Mesangial cell (primary cell): Measurements from ENCODE around the gene WDR55. TPM values are rescaled to one million over a fixed set of nuclear protein-coding genes. Genes with fewer than 3 reads are reported as not detected.

Source experiments
- total RNA-seq: library from RNA; depleted of rRNA; stranded (reverse); fragments of >200 nt; gene quantifications from 2 replicates; pipeline ENCODE4 v1.2.3, GENCODE V29; 2015

WDR55 gene, protein sequence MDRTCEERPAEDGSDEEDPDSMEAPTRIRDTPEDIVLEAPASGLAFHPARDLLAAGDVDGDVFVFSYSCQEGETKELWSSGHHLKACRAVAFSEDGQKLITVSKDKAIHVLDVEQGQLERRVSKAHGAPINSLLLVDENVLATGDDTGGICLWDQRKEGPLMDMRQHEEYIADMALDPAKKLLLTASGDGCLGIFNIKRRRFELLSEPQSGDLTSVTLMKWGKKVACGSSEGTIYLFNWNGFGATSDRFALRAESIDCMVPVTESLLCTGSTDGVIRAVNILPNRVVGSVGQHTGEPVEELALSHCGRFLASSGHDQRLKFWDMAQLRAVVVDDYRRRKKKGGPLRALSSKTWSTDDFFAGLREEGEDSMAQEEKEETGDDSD
- total RNA-seq = 15.1 and 18.1 TPM in 2 replicates

DNA sequence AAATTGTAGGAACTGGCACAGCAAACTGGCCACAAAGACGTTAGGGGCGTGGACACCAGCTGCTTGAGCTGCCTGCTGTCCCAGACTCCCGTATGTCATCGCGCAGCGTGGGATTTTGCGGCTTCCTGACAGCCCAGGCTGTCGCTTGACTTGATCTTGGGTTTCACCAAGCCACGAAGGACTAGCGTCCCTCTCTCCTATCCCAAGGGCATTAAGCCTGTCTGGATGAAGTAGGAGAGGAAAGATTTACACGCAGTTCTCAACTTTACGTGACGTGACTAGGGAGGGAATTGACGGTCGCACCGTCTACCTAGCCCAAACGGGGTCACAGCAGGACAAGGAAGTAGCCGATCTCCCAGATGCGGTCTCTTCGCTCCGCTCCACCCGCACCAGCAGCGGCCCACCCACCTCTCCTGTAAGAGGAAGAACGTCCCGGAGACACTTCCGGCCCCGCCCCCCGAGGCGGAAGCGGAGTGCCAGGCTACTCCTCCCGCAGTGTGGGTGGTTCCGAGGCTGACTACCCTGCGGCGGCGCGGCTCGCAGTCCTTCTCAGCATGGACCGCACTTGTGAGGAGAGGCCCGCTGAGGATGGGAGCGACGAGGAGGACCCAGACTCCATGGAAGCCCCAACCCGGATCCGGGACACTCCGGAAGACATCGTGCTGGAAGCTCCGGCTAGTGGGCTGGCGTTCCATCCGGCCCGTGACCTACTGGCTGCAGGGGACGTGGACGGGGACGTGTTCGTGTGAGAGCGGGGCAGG is at the start of gene WDR55:
TSS of gene WDR55 (plus strand) at position 546 of the 761 bp plus-strand sequence. CDS start at position 555, 9 bp downstream.

DNA sequence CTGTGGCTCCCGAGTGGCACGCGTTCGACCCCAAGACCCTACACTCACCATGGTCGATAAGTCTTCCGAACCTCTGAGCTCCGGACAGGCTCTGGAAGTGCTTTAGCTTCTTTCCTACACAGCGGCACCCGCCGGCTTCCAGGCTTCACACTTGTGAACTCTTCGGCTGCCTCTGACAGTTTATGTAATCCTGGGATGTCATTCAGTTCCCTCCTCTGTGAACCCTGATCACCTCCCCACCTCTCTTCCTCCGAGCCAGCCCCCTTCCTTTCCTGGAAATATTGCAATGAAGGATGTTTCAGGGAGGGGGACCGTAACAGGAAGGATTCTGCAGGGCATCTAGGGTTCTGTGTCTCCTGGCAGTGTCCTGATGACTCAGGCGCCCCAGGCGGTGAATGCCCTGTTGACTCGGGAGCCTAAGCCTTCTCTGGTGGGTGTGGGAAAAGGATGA is 31.7 kb upstream of the WDR55 start, which contains the start of gene CD14:
TSS of gene CD14 (minus strand) at position 155 of the 451 bp plus-strand sequence. CDS start at position 51, 104 bp downstream.

DNA sequence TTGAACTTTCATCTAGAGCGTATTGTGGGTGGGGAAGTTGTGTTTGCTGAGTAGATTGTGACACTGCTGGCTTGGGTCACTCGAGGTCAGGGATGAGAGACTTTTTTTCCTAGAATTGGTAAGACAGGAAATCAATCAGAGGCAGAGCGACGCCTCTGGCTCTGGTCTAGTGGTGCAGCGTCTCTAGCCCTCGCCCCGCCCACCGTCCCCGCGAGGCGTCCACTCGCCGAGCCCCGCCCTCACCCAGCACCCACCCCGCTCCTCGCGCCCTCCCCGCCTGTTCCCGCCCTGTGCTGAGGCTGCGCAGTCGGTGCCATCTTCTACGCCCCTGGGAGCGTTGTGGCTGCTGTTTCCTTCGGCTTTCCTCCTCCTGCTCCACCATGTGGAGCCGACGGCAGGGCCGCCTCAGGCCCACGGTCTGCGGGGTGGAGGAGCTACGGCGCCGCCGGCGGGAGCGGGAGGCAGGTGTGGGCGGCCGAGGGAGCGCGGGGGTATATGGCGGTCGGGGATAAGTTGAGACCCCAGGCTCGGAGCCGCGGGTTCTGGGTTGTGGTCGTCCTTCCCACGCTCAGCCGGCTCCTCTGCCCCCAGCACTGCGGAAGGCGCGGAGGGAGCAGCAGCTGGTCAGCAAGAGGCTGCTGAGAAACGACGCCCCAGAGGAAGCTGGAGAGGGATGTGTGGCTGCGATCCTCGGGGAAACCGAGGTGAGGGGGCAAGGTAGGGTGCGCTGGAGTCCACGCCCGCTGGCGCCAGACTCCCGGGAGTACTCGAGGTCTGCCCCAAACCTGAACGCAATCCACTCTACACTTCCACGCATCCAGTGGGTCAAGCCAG is 25.3 kb upstream of the WDR55 start, which contains the start of gene TMCO6:
TSS of gene TMCO6 (plus strand) at position 304 of the 834 bp plus-strand sequence. CDS start at position 381, 77 bp downstream.

GRCh38 chr5:140673187-140673976 is 8.7 kb downstream of the WDR55 start, which contains the start of gene DND1:
Gene DND1, minus strand, starts transcription at chr5:140673576. Its CDS starts 34 bp downstream, at chr5:140673542.

DNA sequence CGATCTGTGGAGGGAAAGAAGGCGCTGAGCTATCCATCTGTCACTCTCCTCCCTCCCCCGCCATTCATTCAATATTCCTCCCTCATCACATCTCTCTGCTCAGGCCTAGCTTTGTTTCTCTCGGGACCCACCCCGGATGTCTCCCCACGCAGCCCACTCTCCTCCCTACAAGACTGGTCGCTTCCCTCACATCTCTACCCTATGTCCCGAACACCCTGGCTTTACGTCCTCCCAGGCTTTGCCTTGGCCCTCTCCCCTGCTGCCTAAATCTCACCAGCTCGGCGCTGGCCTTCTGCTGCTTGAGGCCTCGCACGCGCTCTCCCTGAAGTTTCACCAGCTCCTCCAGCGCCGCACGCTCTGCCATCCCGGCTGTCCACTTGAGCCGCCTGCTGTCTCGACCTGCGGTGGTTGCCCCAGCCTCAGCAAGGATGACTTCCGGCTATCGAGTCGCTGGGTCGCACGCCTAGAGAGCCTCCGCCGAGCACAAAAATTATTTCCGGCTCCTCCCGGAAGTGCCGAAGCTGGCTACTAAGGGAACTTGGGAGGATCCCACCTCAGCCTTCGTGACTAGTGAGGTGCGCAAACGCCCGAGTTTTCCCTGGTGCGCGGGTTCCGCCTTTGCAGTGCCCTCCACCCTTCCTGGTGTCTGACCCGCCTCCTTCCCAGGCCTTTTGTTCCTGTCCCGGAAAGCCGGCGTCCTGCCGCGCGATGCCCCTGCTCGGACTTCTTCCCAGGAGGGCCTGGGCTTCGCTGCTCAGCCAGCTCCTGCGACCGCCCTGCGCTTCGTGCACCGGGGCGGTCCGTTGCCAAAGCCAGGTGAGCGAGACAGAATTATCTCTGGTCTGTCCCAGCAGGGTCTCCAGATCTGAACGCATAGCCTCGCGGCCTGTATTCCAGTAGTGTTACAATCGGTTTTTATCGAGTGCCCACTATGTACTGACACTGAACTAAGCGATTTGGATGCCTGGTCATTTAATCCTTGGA is 26.5 kb downstream of the WDR55 start, which contains the start of the genes HARS1 and HARS2:
TSS of gene HARS1 (minus strand) at position 430 of the 984 bp plus-strand sequence. CDS start at position 364, 66 bp downstream.
TSS of gene HARS2 (plus strand) at position 515 of the 984 bp plus-strand sequence. CDS start at position 709, 194 bp downstream.

GRCh38 chr5:140700177-140701144 is 35.8 kb downstream of the WDR55 start, which contains the start of gene ZMAT2:
Gene ZMAT2, plus strand, starts transcription at chr5:140700447. Its CDS starts 14 bp downstream, at chr5:140700461.

Other genes with a start within 250 kb of the WDR55 start
- gene EIF4EBP3, start 117.2 kb upstream of the WDR55 start, total RNA-seq = 0.98 and 6.3 TPM in 2 replicates
- 31.4 and 35.8 TPM in 2 replicates for gene SRA1, start 107.4 kb upstream of the WDR55 start, total RNA-seq
- gene APBB3, start 100.3 kb upstream of the WDR55 start, total RNA-seq = 8.8 and 22.8 TPM in 2 replicates
- 53.8 and 57.8 TPM in 2 replicates for gene SLC35A4, start 100.1 kb upstream of the WDR55 start, total RNA-seq
- 1.3 TPM in 1 of 2 replicates, not detected in the other for gene CD14, start 31.7 kb upstream of the WDR55 start, total RNA-seq
- gene TMCO6, start 25.5 kb upstream of the WDR55 start, total RNA-seq = 15.2 and 17.6 TPM in 2 replicates
- gene NDUFA2, start 17.3 kb upstream of the WDR55 start, total RNA-seq = 49.5 and 63.3 TPM in 2 replicates
- 35.7 and 39.6 TPM in 2 replicates for gene IK, start 17.1 kb upstream of the WDR55 start, total RNA-seq
- gene DND1, start 8.7 kb downstream of the WDR55 start, total RNA-seq = under 0.01 and 0.33 TPM in 2 replicates
- gene HARS1, start 26.5 kb downstream of the WDR55 start, total RNA-seq = 53.9 and 78.2 TPM in 2 replicates
- 22.0 and 25.0 TPM in 2 replicates for gene HARS2, start 26.6 kb downstream of the WDR55 start, total RNA-seq
- gene ZMAT2, start 35.5 kb downstream of the WDR55 start, total RNA-seq = 8.8 and 10.4 TPM in 2 replicates
- under 0.01 and 0.16 TPM in 2 replicates for gene PCDHA1, start 121.2 kb downstream of the WDR55 start, total RNA-seq
- under 0.01 TPM in 1 of 2 replicates, not detected in the other for gene PCDHA2, start 129.9 kb downstream of the WDR55 start, total RNA-seq
- gene PCDHA3, start 136.2 kb downstream of the WDR55 start, total RNA-seq = under 0.01 and 0.13 TPM in 2 replicates
- gene PCDHA4, start 142.2 kb downstream of the WDR55 start, total RNA-seq = 0.16 and 1.3 TPM in 2 replicates
- gene PCDHA5, start 156.7 kb downstream of the WDR55 start, total RNA-seq = under 0.01 TPM in 1 of 2 replicates, not detected in the other
- 1.0 TPM in 1 of 2 replicates, not detected in the other for gene PCDHA6, start 163.1 kb downstream of the WDR55 start, total RNA-seq
- 0.51 TPM in 1 of 2 replicates, not detected in the other for gene PCDHA7, start 169.4 kb downstream of the WDR55 start, total RNA-seq
- 0.13 TPM in 1 of 2 replicates, not detected in the other for gene PCDHA8, start 176.3 kb downstream of the WDR55 start, total RNA-seq
- gene PCDHA9, start 183.5 kb downstream of the WDR55 start, total RNA-seq = under 0.01 TPM in 1 of 2 replicates, not detected in the other
- gene PCDHA10, start 191.0 kb downstream of the WDR55 start, total RNA-seq = 0.13 TPM in 1 of 2 replicates, not detected in the other
- 0.16 TPM in 1 of 2 replicates, not detected in the other for gene PCDHA11, start 204.1 kb downstream of the WDR55 start, total RNA-seq
- 0.25 TPM in 1 of 2 replicates, not detected in the other for gene PCDHA12, start 210.4 kb downstream of the WDR55 start, total RNA-seq
- not detected in 2 replicates for gene PCDHA13, start 217.2 kb downstream of the WDR55 start, total RNA-seq